HG03565 (cell line): ENCODE measurements around the gene CPSF4L.

Experiments
- ATAC-seq: cut with Tn5 transposase; IDR thresholded peaks from one replicate; pipeline ENCODE4 v1.9.1; 2021; ENCODE audit warnings: mild to moderate bottlenecking, moderate library complexity; ENCODE audit not compliant: unreplicated experiment

Gene CPSF4L

DNA sequence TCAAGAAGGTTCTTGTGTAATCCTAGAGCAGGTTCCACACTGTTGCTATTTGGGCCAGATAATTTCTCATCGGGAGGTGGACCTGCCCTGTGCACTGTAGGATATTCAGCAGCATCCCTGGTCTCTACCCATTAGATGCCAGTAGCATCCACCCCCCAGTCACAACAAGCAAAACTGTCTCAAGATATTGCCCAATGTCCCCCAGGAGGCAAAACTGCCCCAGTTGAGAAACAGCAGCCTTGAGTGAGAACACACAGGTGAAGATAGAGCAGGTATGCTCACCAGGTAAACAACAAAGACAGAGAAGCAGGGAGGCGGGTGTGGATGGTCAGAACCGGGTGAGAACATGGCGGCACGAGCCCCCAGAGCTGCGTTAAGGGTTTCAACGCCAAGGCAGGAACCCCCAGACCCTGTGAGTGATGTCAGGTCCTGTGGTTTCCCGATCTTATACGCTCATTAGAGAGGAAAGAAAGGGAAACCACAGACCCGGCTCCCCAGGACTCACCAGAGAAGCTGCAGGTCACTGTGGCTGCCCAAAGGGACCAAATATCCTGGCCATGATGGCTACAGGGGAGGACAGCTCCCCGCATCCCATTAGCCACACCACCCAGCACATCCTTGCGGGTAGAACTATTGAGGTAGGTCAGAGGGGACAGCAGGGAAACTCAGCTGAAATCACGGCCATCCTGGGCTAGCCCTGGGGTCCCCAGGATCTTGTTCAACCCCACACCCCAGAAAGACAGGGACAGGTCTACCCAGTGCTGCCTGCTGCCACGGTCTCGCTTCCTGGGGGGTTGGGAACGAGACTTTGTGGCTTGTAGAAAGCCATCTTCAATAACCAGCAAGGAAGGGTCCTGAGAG is 28.9 kb upstream of the CPSF4L start:
- no peak for ATAC-seq

DNA sequence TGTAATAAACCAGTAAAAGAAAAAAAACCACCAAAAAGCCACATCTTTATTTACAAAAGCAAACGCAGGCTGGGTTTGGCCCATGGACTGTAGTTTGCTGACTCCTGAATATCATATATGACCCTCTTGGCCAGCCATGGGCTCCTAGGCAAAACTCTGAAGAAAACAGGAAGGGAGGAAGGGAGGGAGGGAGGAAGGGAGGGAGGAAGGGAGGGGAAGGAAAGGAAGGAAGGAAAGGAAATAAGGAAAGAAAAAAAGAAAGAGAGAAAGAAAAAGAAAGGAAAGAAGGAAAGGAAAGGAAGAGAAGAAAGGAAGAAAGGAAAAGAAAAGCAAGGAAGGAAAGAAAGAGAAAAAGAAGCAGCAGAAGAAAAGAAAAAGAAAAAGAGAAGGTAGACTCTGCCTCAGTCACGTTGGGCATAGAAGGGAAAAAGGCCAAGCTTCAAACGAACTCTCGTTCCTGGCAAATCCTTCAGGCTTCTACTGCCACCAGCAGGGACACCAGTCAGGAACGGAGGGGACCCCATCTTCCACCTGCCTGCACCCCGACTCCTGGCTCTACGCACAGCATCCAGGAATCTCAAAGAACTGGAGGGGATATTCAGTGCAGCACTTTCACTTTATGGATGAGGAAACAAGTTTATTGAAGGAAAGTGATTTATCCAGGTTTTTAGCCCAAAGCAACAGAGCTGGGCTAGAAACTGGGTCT is 28.0 kb upstream of the CPSF4L start:
- ATAC-seq: no peak

DNA sequence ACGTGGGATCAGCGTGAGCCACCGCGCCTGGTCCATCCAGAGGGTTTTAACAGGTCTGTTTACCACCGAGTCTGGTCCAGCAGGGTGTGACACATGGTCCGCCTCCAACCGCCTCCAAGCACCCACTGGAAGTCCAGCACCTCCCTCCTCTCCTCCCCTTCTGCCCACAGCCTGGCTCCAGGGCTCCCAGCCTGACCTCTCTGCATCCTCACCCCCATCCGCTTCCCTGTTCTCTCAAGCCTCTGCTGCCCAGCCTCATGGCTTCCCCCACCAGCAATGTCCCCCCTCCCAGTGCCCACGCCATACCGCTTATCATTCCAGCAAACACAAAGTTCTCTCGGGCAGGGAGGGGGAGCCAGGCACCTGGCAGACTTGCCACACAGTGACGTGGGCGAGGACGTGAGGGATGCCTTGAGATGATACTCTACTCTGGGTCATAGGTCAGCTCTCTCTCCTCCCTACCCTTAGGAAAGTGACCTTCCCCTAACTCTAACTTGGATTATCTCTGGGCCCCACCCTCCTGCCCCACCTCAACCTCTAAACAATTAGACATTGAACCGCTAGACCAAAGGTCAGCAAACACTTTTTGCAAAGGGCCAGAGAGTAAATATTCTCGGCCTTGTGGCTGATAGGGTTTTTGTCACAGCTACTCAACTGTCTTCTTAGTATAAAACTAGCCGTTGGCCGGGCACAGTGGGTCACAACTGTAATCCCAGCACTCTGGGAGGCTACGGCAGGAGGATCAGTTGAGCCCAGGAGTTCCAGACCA is 27.0 kb upstream of the CPSF4L start:
- no peak for ATAC-seq

DNA sequence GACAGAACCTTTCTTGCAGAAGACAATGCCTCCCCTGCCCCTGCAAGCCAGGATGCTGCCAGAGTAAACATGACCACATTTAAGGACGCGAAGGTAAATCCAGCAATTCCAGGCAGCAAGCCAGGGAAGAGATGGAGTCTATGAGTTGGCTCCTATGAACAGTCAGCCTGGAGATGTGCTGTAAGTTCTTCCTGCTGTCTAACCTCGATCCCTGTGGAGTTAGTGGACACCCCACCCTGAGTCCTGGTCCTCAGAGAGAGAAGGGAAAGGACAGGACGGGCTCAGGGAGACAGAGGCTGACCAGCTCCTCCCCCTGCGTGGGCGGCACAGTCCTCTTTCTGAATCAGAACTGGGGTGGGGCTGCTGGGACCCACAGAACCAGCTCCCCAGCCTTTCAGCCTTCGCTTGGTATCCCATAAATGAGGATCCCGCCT is 25.2 kb upstream of the CPSF4L start:
- no peak for ATAC-seq

DNA sequence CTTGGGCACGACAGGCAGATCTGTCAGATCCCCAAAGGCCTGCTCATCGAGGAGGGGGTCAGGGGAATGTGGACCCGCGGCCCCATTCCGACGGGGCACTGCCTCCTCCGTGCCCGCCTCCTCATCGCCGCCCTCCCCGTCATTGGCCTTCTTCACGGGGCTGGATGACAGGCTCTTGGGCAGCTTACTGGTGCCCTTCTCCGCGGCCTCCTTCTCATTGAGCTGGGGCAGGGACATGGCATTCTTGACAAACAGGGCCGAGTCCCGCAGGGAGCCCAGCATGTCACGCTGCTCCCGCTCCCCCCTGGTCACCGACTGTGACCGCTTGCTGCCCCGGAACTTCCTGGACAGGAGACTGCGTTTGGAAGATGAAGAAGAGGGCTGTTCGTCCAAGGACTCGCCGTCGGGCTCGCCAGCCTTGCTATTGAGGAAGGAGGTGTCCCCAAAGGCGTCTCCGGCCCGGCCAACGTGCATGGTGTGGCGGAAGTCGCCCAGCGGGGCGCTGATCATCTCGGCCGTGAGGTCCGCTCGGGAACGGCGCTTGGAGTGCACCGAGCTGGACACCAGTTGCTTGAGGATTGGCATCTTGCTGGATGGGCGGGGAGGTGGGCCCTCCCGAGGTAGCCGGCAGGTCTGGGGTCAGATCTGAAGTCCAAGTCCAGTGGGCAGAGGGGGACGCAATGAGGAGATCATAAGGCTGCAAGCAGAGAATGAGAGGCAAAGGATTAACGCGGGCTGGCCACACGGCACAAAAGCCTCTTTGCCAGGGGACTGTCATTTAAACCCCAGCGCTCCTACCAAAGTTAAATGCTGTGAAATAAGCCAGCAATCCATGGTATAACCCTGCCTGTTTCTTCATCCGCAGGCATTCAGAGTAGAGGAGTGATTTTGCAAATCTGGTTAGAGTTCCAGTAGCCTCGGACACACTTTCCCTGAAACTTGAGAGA is 24.5 kb upstream of the CPSF4L start:
- no peak for ATAC-seq

DNA sequence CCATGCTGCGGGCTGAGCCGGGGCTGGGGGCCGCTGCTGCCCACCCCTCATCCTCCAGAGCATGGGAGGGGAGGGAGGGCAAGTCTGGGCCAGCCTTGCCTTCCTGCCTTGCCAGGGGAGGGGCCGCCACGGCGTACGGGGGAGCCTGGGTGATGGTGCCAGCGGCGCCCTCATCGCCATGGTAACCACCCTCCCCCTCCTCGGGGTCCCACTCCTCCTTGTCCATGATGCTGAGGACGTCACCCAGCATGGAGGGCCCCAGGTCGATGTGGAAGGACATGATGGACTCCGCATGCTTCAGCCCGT is 23.9 kb upstream of the CPSF4L start:
- no peak for ATAC-seq

DNA sequence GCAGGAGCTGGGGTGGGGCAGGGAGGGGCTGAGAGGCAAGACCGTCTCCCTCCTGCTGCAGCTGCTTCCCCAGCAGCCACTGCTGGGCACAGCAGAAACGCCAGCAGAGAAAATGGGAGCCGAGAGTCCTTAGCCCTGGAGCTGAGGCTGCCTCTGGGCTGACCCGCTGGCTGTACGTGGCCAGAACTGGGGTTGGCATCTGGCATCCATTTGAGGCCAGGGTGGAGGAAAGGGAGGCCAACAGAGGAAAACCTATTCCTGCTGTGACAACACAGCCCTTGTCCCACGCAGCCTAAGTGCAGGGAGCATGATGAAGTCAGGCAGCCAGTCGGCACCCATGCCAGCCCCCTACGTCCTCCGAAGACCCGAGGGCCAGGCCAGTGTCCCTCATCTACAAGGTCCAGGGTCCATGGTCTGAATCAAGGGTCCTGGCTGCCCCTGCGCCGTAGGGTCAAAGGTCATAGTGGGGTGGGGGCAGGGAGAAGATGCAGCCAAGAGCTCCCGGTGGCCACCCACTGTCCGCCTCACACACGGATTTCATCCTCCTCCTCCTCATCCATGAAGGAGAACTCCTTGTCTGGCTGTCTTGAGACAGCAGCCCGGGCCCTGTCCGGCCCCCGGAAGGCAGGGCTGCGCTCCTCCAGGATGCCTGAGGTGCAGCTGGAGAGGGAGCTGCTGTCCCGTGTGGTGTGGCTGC is 23.4 kb upstream of the CPSF4L start:
- no peak for ATAC-seq

DNA sequence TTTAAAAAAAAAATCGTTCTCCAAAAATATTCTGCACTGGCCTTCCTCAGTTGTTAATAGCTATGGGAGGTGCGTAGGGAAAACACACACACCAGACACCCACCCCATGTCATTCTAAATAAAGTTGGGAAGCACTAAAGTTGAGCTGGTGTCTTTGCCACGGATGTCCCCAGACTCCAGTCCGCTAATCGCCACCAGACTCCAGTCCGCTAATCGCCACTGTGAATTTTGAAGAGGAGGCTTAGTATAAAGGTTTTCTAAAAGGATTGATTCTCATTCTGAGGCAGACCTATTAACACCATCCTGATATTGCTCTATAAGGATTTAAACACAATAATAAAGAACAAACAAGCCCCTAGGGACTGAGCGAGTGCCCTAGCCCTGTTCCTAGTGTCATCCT is 22.7 kb upstream of the CPSF4L start:
- no peak for ATAC-seq

DNA sequence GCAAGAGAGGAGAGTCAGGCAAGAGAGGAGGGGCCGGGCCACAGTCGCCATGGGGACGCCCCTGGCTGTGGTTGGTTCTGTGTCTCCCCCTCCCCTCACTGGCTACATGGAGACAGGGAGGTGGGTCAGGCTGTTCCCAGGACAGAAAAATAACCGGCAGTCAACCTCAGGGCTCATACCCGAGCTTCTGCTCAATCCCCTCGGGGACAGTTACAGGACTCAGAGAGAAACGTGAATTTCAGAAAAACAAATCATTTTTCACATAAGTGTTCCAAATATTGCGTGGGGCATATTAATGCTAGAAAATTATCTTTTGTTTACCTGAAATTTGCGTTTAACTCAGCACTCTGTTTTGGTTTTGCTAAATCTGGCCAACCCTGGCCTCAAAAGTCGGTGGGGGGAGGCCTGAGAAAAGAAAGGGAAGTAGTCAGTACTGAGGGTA is 22.2 kb upstream of the CPSF4L start:
- no peak for ATAC-seq

DNA sequence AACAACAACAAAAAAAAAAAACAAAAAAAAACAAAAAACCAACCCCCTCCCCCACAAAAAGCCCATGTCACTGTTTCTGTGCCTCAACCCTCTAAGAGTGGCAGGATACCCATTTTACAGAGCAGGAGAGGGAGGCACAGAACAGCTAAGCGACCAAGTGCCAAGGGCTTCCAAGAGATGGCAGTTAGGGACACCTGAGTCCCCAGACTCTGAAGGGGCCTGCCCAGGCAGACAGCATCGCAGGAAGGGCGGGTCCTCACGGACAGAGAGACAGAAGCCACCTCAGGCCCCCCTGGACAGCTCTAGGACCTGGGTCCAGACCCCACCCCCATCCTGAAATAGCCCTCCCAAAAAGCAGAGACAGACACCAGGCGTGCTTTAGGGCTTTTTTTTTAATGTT is 21.6 kb upstream of the CPSF4L start:
- no peak for ATAC-seq

DNA sequence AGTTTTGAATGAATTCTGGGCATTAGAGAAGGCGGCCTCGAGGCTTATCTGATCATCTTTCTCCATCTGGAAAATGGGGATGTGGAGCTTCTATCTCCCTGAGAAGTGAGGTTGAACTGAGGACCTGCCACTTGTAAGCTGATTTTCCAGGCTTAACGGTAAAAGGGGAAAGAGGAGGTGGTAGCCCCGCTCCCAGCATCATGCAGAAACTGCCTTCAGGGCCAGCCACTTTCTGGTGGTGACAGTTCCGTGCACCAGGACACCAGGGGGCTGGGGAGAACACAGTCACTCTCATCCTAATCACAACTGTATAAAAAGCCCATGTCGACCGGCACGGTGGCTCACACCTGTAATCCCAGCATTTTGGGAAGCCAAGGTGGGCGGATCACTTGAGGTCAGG is 20.9 kb upstream of the CPSF4L start:
- no peak for ATAC-seq

DNA sequence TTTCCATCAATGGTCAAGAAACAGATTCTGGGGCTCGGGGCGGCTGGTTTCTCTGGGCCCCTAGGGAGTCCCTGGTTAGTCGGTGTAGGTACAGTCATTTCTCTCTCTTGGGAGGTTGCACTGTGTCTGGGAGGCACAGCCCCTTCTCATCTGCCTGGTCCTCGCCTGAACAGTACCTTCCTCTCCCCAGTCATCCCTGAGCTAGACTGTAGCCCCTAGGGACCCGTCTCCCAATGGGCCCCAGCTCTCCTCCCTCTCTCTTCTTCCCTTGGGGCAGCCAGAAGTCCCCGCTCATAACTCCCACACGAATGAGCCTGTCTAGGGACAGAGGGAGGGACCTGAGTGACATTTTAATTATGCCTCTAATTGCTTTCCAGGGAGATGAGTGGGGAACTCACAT is 20.2 kb upstream of the CPSF4L start:
- ATAC-seq: peak; percentile 96

DNA sequence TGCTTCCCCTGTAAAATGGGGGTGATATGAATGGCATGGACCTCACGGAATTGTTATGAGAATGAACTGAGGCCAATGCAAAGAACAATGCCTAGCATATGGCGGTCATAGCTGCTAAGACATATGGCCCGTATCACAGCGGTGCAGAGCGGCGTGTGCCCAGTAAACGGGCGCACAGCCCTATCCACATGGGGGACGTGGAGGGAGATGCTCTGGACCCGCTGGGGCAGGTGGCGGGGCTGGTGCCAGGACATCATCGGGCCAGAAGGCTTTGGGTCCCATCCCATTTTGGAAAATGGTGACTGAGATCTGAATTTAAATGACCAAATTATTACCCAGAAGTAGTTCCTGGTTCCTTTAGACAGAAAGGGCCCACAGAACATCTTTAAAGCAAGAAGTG is 18.5 kb upstream of the CPSF4L start:
- no peak for ATAC-seq

DNA sequence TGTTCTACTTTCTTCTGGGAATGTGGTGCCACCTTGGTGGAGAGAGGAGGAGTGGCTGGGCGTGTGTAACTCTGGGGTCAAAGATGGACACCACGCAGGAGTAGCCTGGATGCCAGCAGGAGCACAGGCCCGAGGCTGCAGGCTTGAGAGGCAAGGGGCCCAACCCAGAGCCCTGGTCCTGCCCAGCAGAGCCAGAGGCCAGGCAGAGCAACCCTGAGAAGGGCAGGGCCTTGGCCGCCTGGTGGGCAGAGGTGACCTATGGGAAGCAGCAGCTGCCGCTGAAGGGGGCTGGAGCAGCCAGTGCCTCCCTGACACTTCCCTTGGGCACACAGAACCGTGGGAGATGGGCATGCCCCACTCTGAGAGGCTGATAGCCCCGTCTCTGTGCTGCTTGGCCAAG is 18.0 kb upstream of the CPSF4L start:
- ATAC-seq: no peak

DNA sequence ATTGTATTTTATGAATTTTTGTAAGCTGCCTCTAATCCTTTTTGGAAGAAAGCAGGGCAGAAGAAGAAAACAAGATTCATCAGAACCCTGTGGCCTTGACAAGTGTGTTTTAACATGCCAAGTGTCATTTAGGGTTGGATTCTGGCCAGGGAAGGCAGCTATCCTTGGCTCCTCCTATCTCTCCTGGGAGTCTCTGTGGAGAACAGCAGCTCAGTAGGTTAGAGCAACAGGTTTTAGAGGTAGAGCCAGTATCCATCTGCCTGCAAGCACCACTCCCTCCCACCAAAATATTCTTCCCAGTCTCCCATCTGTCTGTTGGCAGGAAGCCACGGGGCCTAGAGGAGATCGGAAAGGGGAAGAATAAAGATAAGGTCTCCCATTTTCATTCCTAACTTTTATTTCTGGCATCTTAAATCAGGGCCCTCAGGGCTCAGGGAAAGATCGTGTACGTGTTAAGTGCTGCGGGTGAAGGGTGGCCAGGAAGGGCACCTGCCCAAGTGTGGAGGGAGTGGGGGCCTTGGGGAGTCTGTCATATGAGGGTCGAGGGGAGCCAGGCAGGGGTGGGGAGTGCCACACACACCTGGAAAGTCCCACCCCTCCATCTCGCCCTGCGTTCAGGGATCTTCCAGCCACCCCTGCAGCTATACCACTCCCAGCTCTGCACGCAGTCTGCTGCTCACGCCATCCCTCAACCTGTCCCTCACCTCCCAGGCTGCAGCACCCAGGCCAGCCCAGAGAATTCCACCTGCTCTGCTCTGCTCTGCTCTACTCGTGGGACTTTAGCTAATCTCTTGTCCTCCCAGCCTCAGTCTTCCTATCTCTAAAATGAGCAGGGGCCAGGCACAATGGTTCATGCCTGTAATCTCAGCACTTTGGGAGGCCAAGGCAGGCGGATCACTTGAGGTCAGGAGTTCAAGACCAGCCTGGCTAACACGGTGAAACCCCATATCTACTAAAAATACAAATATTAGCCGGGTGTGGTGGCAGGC is 17.1 kb upstream of the CPSF4L start:
- no peak for ATAC-seq

DNA sequence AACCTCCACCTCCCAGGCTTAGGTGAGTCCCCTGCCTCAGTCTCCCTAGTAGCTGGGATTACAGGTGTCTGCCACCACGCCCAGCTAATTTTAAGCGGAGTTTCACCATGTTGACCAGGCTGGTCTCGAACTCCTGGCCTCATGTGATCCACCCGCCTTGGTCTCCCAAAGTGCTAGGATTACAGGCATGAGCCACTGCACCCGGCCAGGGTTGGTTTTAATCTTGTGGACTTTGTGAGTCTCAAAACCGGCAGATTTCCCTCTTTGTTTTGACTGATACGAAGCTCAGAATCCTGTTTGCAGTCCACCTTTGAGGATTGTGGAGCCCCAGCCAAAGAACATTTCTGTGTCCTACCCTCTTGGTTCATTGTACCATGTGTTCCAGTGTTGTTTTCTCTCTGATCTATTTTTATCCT is 16.4 kb upstream of the CPSF4L start:
- ATAC-seq: no peak

DNA sequence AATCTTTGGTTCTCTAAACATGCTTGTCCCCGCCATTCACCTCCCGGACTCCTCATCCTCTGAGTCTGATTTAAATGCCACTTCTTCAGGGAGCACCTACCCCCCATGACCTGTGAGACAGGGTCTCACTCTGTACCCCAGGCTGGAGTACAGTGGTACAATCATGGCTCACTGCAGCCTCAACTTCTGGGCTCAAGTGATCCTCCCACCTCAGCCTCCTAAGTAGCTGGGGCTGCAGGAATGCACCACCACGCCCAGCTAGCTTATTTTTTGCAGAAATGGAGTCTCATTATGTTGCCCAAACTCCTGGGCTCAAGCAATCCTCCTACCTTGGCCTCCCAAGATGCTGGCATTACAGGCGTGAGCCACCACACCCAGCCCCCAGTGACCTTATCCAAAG is 12.8 kb upstream of the CPSF4L start:
- no peak for ATAC-seq

DNA sequence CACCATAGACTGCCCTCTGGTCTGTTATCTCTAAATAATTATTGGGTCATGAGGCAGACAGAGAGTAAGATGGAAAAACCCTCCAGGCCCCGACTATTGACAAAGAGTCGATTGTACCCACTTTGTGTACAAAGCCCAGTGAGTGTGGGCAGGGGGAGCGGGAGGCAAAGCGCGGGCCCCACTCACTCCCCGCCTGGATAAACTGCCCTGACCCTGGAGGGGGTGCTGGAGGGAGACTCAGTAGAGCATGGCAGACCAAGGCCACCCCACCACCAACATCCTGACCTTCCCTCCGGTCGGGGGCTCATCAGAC is 11.2 kb upstream of the CPSF4L start:
- ATAC-seq: no peak

DNA sequence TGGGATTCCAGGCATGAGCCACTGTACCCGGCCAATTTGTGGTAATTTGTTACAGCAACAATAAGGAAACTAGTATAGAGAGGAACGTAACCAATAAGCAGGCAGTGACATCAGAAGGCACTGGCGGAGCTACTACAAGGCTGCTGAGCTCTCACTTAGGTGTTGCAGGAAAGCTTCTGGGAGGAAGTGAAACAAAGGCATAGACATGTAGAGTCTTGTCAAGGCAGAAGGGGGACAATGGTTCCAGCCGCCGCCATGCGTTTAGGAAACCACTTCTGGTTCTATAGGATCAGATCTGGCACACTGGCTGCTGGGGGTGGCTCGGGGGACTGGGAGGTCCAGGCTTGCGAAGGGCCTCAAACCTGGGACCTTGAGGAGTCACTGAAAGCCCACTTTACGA is 9.4 kb upstream of the CPSF4L start:
- peak; percentile 99 for ATAC-seq
